HG02571 (cell line): Measurements from ENCODE around the gene URM1.
"Not testable (repeated sequence)": the region's sequence is repeated elsewhere in the genome, so short reads cannot be mapped to it uniquely, and the experiment has no call there.

Source experiments
- ATAC-seq: cut with Tn5 transposase; IDR thresholded peaks from one replicate; pipeline ENCODE4 v1.9.1; 2021; ENCODE audit warnings: mild to moderate bottlenecking, moderate library complexity; ENCODE audit not compliant: unreplicated experiment

URM1 gene

GRCh38 chr9:128370752-128371629, at the start of gene URM1:
TSS of gene URM1 (plus strand) at chr9:128371374. CDS start at chr9:128371381, 7 bp downstream.
- ATAC-seq, result peak; percentile 82

GRCh38 chr9:128321879-128322403, 49.2 kb upstream of the URM1 start:
- no peak for ATAC-seq

- peak; percentile 77 for ATAC-seq
Observed at GRCh38 chr9:128322404-128323211, 48.6 kb upstream of the URM1 start, which contains the start of the genes COQ4 and TRUB2. TSS of gene COQ4 (plus strand) at chr9:128322839. CDS start at chr9:128322859, 20 bp downstream. TSS of gene TRUB2 (minus strand) at chr9:128322447. CDS start at chr9:128322408, 39 bp downstream.

GRCh38 chr9:128323212-128323730, 47.9 kb upstream of the URM1 start:
- ATAC-seq, result no peak

GRCh38 chr9:128323791-128324190, 47.4 kb upstream of the URM1 start:
- ATAC-seq, result no peak

GRCh38 chr9:128324401-128324800, 46.8 kb upstream of the URM1 start:
- ATAC-seq, result no peak

GRCh38 chr9:128325629-128326028, 45.5 kb upstream of the URM1 start:
- ATAC-seq, result no peak

GRCh38 chr9:128333451-128333869, 37.7 kb upstream of the URM1 start:
- ATAC-seq, result no peak

GRCh38 chr9:128335161-128335560, 36.0 kb upstream of the URM1 start:
- no peak for ATAC-seq

GRCh38 chr9:128335914-128336313, 35.3 kb upstream of the URM1 start:
- no peak for ATAC-seq

GRCh38 chr9:128337936-128338335, 33.2 kb upstream of the URM1 start:
- no peak for ATAC-seq

- ATAC-seq, result not testable (repeated sequence)
Observed at GRCh38 chr9:128338852-128339614, 32.1 kb upstream of the URM1 start.

- ATAC-seq, result peak; percentile 79
Observed at GRCh38 chr9:128339761-128340690, 31.1 kb upstream of the URM1 start, which contains the start of gene SLC27A4. TSS of gene SLC27A4 (plus strand) at chr9:128340527. CDS start at chr9:128343133, 2,606 bp downstream.

GRCh38 chr9:128340691-128341434, 30.3 kb upstream of the URM1 start:
- peak; percentile 14 for ATAC-seq

GRCh38 chr9:128341435-128341849, 29.7 kb upstream of the URM1 start:
- ATAC-seq, result no peak

- ATAC-seq, result no peak
Observed at GRCh38 chr9:128342971-128343680, 28.0 kb upstream of the URM1 start.

GRCh38 chr9:128343855-128344254, 27.3 kb upstream of the URM1 start:
- no peak for ATAC-seq
